GM13977 (cell line): ENCODE data around the gene SYNDIG1.

ENCODE experiments used
- DNase-seq: peaks from one replicate; pipeline ENCODE4 v3.0.0; 2012; ENCODE audit warnings: low spot score
- in situ Hi-C: fragments of 300-500 bp; cut with MboI; formaldehyde crosslinking; loops from one replicate; pipeline ENCODE4 v1.12.0; 2022; ENCODE audit warnings: low sequenced_read_pairs, low pct_unique_long_range_greater_than_20kb, mixed read lengths, inconsistent platforms; ENCODE audit not compliant: unreplicated experiment
- TF ChIP-seq, protein P1 (sequence below): IDR thresholded peaks from 2 replicates; pipeline ENCODE4 v1.5.1; 2012; ENCODE audit warnings: mild to moderate bottlenecking, control low read depth; ENCODE audit not compliant: insufficient read depth; ENCODE audit errors: extremely low read depth, missing control alignments

SYNDIG1 gene

DNA sequence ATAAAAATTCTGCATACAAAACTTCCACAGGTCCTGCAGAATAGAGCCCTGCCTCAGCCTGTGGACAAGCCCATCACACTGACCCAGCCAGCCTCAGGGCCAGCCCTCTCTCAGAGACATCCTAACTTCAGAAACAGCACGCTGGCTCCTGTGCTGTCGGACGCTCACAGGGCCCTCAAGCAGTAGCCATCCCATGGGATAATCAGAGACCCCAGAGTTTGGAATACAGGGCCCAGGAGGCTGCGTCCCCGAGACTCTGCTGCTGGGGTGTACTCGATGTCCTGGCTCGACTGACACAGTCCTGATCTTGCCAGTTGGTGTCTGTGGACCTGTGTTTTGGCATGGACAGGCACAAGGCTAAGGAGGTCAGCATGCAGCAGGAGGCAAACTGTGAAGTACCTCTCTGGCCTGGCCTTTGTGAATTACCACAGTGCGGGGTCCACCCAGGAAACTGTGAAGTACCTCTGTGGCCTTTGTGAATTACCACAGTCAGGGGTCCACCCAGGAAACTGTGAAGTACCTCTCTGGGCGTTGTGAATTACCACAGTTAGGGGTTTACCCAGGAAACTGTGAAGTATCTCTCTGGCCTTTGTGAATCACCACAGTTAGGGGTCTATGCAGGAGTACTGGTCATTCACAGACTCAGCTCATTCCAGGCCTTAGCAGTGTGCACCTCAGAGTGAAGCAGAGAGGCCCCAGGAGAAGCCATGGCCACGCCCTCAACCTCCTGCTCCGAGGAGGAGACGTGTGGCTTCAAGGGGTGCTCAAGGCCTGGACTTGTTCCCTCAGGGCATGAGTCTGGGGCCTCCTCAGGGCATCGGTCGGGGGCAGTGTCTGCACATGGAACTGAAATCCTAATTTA, 212.4 kb downstream of the SYNDIG1 start:
- in situ Hi-C loops: no loop called here
- no peak for DNase-seq
- TF ChIP-seq, protein P1, sequence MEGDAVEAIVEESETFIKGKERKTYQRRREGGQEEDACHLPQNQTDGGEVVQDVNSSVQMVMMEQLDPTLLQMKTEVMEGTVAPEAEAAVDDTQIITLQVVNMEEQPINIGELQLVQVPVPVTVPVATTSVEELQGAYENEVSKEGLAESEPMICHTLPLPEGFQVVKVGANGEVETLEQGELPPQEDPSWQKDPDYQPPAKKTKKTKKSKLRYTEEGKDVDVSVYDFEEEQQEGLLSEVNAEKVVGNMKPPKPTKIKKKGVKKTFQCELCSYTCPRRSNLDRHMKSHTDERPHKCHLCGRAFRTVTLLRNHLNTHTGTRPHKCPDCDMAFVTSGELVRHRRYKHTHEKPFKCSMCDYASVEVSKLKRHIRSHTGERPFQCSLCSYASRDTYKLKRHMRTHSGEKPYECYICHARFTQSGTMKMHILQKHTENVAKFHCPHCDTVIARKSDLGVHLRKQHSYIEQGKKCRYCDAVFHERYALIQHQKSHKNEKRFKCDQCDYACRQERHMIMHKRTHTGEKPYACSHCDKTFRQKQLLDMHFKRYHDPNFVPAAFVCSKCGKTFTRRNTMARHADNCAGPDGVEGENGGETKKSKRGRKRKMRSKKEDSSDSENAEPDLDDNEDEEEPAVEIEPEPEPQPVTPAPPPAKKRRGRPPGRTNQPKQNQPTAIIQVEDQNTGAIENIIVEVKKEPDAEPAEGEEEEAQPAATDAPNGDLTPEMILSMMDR: no peak

DNA sequence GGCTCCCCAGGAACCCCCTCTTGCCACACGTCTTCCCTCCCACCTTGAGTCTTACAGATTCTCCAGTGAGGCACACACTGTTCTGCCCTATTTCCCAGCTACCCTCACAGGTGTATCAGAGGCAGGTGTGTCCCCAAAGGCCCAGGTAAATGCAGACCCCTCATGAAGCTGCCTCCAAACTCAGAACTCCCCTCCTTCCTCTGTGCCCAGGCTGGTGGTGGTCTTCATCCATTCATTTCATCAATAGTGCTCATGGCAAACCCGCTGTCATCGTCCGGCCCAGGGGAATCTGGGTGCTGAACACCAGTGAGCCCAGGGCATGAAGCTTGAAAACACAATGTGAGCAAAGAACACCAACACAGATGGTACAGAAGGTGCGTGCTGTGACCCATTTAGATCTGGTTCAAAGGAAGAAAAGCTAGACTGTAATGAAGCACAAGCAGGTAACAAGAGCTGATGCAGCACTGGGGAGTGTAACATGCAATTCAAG, 213.1 kb downstream of the SYNDIG1 start:
- TF ChIP-seq, protein P1: no peak
- in situ Hi-C loops: no loop called here
- no peak for DNase-seq

DNA sequence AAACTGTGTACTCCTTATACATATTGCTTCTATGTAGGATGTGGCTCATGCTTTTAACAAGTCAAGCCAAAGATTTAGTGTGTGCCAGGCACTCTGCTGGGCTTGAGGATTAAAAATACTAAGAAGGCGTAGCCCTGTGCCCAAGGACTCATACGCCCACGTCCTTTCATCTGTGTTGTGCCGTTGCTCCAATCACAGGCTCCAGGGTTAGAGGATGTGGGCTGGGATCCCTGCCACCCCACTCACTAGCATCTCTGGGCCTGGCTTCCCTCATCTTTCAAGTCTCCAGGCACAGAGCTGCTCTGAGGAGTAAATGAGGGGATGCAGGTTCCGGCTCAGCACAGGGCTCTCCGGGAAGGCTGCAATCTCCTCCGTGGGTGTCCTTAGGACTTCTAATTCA, 214.2 kb downstream of the SYNDIG1 start:
- in situ Hi-C loops: no loop called here
- TF ChIP-seq, protein P1: no peak
- no peak for DNase-seq

DNA sequence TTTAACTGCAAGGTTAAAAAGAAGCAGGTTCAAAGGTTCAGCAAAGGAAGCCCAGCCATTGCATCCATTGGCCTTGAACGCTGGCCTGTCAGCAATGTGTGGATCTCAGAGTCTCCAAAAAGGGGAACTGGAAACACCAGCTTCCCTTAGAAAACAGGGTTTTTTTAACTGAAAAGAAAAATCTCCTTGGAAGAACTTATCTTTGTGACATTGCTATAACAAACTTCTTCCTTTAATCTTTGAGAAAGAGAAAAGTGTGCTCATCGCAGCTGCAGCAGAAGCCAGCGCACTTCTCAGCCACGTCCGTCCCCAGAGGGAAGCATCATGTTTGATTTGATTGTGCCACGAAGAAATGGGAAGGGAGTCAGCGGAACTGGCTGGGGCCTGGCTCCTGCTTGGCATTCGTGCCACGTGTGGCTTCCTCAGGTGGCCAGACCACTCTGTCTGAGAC, 215.0 kb downstream of the SYNDIG1 start:
- in situ Hi-C loops: no loop called here
- TF ChIP-seq, protein P1: no peak
- no peak for DNase-seq

DNA sequence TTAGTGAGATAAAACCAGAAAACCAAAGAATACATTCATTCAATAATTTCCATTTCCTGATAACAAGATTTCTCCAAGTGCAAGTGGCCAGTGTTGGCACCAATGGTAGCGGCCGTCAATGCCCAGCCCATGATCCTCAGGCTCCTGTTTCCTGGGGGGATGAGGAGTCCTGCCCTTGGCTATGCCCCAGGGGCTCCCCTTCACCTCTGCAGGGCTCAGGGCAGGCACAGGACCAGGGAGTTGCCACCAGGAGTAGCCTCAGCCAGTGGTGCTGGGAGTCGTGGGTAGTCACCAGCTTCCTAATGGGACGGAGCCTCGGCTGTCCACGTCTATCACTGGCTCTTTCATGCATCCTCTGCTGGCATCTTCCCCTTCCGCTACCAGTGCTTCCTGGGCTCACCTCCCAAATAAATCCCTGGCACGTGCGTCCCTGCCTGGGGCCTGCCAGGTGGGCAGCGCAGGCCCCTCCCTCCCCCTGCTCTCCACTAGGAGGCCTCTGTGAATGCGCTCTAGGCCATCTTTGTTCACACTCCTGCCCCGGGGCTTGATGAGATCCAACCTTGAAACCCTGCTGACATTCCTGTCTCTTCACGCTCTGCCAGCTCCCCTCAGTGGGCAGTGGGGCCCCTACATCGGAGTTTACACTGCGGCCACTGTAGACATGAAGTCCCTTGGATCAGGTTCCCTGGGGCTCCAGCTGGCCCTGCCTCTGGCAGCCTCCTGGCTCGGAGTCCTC, 215.7 kb downstream of the SYNDIG1 start:
- in situ Hi-C loops: no loop called here
- DNase-seq: no peak
- TF ChIP-seq, protein P1: no peak

DNA sequence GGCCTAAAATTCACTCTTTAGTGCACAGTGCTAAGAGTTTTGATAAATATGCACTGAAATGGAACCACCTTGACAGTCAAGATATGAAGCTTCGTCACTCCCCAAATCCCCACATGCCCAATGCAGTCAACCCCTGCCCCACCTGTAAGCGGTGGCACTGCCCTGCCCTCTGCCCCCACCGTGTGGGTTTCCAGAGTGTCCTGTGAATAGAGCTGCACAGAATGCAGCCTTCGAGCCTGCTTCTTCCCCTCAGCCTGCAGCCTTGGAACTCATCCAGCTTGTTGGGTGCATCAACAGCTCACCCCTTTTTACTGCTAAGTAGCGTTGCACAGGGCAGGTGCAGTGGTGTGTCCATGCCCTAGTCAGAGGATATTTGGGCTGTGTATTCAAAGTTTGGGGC, 216.3 kb downstream of the SYNDIG1 start:
- in situ Hi-C loops: no loop called here
- TF ChIP-seq, protein P1: no peak
- no peak for DNase-seq
